Neural progenitor cell (in vitro differentiated cells): ENCODE results near the gene TEX101. TPM values are rescaled to one million over a fixed set of nuclear protein-coding genes. Genes with fewer than 3 reads are reported as not detected.
"Not testable (repeated sequence)": the region's sequence is repeated elsewhere in the genome, so short reads cannot be mapped to it uniquely, and the experiment has no call there.

Experiments
- DNase-seq: peaks from one replicate; pipeline ENCODE4 v3.0.0-alpha.2; 2016; ENCODE audit warnings: low spot score
- H2AFZ ChIP-seq: fragments of 200-600 bp; sonication (generic); replicated peaks from 2 replicates; pipeline ENCODE4 v1.6.1; 2016; ENCODE audit warnings: antibody characterized with exemption
- H3F3A ChIP-seq: fragments of 200-600 bp; sonication (generic); 2 replicates; pipeline ENCODE4 v1.6.1; 2016; ENCODE audit warnings: antibody characterized with exemption, low read depth
- H3K27ac ChIP-seq: fragments of 200-600 bp; sonication (generic); 2 replicates; pipeline ENCODE4 v1.5.1; 2016; ENCODE audit warnings: mild to moderate bottlenecking
- H3K27me3 ChIP-seq: fragments of 200-600 bp; sonication (generic); 2 replicates; pipeline ENCODE4 v1.6.1; 2016; ENCODE audit warnings: mild to moderate bottlenecking, moderate library complexity
- H3K36me3 ChIP-seq: fragments of 200-600 bp; sonication (generic); 2 replicates; pipeline ENCODE4 v1.5.1; 2016
- H3K4me1 ChIP-seq: fragments of 200-600 bp; sonication (generic); 2 replicates; pipeline ENCODE4 v1.6.1; 2016; ENCODE audit warnings: mixed run types
- H3K4me2 ChIP-seq: fragments of 200-600 bp; sonication (generic); 2 replicates; pipeline ENCODE4 v1.6.1; 2016
- H3K4me3 ChIP-seq: fragments of 200-600 bp; sonication (generic); 2 replicates; pipeline ENCODE4 v1.5.1; 2016
- H3K79me2 ChIP-seq: fragments of 200-600 bp; sonication (generic); 2 replicates; pipeline ENCODE4 v1.6.1; 2016; ENCODE audit warnings: low read depth
- H3K9ac ChIP-seq: fragments of 200-600 bp; sonication (generic); 2 replicates; pipeline ENCODE4 v1.6.1; 2016
- H3K9me3 ChIP-seq: fragments of 200-600 bp; sonication (generic); 2 replicates; pipeline ENCODE4 v1.5.1; 2016; ENCODE audit warnings: low read depth
- H4K20me1 ChIP-seq: fragments of 200-600 bp; sonication (generic); 2 replicates; pipeline ENCODE4 v1.6.1; 2016; ENCODE audit warnings: low read depth
- H3K27ac Mint-ChIP-seq: 3 replicates; pipeline ENCODE4 v1.8.0; 2021; ENCODE audit warnings: mixed read lengths
- H3K27me3 Mint-ChIP-seq: 2 replicates; pipeline ENCODE4 v1.8.0; 2022; ENCODE audit warnings: low read depth, mild to moderate bottlenecking, inconsistent platforms, moderate library complexity, mixed read lengths; ENCODE audit not compliant: insufficient read depth
- H3K36me3 Mint-ChIP-seq: 3 replicates; pipeline ENCODE4 v1.8.0; 2021; ENCODE audit warnings: mixed read lengths
- H3K4me1 Mint-ChIP-seq: 3 replicates; pipeline ENCODE4 v1.8.0; 2021; ENCODE audit warnings: mixed read lengths
- H3K4me3 Mint-ChIP-seq: 3 replicates; pipeline ENCODE4 v1.8.0; 2021; ENCODE audit warnings: mild to moderate bottlenecking, moderate library complexity, mixed read lengths
- H3K9me3 Mint-ChIP-seq: 3 replicates; pipeline ENCODE4 v1.8.0; 2020; ENCODE audit warnings: mixed read lengths
- EZH2 ChIP-seq: fragments of 200-600 bp; sonication (generic); IDR thresholded peaks from 2 replicates; pipeline ENCODE4 v1.6.1; 2017; ENCODE audit warnings: antibody characterized with exemption, mild to moderate bottlenecking, moderate library complexity
- EZH2phosphoT487 ChIP-seq: fragments of 200-600 bp; sonication (generic); IDR thresholded peaks from 2 replicates; pipeline ENCODE4 v1.6.1; 2017; ENCODE audit warnings: antibody characterized with exemption
- total RNA-seq: library from RNA; depleted of rRNA; stranded (reverse); fragments of >200 nt; gene quantifications from 2 replicates; pipeline ENCODE4 v1.2.3, GENCODE V29; 2015; ENCODE audit warnings: low replicate concordance
- TF ChIP-seq, protein P1 (sequence below): fragments of 200-600 bp; sonication (generic); IDR thresholded peaks from 2 replicates; pipeline ENCODE4 v1.5.1; 2017; ENCODE audit warnings: antibody characterized with exemption, mild to moderate bottlenecking

TEX101 gene
- total RNA-seq, 1 donor from 2014 or later = not detected

DNA sequence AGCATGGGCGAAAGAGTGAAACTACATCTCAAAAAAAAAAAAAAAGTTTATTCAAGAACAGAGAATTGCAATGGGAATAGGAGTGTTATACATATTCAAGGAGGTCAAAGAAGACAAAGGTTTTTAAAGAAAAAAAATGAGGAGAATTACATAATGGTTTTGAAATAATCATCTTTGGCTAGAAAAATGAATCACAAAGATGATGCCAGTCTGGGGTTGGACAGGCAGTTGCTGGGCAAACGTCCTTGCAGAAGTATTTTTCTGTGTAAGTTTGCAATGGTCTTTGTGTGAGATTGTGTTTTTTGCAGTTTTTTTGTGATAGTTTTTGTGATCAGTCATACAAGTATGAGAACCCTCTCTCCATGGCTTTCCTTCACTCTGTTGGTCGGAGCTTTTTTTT lies 27.0 kb downstream of the TEX101 start:
- no peaks in the 10 kb centered on the region for H3K9me3 ChIP-seq
- H3K9ac ChIP-seq = no peak overlapping the region
- H3K4me3 ChIP-seq = no peak overlapping the region
- H3K4me3 Mint-ChIP-seq = no peak overlapping the region
- H3K9me3 Mint-ChIP-seq = no peaks in the 10 kb centered on the region
- no peak overlapping the region for H3K27ac ChIP-seq
- H3F3A ChIP-seq = no peaks in the 10 kb centered on the region
- H3K36me3 Mint-ChIP-seq = no peaks in the 10 kb centered on the region
- no peaks in the 10 kb centered on the region for H3K36me3 ChIP-seq
- DNase-seq = no peak
- H2AFZ ChIP-seq = no peak overlapping the region
- no peaks in the 10 kb centered on the region for H3K4me1 Mint-ChIP-seq
- TF ChIP-seq EZH2phosphoT487 = no peak
- no peak for TF ChIP-seq EZH2
- TF ChIP-seq, protein P1, sequence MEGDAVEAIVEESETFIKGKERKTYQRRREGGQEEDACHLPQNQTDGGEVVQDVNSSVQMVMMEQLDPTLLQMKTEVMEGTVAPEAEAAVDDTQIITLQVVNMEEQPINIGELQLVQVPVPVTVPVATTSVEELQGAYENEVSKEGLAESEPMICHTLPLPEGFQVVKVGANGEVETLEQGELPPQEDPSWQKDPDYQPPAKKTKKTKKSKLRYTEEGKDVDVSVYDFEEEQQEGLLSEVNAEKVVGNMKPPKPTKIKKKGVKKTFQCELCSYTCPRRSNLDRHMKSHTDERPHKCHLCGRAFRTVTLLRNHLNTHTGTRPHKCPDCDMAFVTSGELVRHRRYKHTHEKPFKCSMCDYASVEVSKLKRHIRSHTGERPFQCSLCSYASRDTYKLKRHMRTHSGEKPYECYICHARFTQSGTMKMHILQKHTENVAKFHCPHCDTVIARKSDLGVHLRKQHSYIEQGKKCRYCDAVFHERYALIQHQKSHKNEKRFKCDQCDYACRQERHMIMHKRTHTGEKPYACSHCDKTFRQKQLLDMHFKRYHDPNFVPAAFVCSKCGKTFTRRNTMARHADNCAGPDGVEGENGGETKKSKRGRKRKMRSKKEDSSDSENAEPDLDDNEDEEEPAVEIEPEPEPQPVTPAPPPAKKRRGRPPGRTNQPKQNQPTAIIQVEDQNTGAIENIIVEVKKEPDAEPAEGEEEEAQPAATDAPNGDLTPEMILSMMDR = no peak
- no peaks in the 10 kb centered on the region for H3K79me2 ChIP-seq
- peaks cover under 1% of the 10 kb centered on the region for H3K27me3 Mint-ChIP-seq
- no peaks in the 10 kb centered on the region for H3K4me1 ChIP-seq
- H4K20me1 ChIP-seq = no peaks in the 10 kb centered on the region
- H3K4me2 ChIP-seq = no peak overlapping the region
- no peak overlapping the region for H3K27ac Mint-ChIP-seq
- H3K27me3 ChIP-seq = no peaks in the 10 kb centered on the region

DNA sequence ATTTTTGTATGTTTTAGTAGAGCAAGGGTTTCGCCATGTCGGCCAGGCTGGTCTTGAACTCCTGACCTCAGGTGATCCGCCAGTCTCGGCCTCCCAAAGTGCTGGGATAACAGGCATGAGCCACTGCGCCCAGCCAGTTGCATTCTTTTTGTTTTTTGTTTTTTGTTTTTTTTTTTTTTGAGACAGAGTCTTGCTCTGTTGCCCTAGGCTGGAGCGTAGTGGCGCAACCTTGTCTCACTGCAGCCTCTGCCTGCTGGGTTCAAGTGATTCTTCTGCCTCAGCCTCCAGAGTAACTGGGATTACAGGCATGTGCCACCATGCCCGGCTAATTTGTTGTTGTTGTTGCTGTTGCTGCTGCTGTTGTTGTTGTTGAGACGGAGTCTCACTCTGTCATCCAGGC lies 29.4 kb downstream of the TEX101 start:
- H3K4me2 ChIP-seq, H3K27ac Mint-ChIP-seq, H3K4me3 Mint-ChIP-seq, H3K9me3 Mint-ChIP-seq, H3K36me3 Mint-ChIP-seq, H3K27me3 Mint-ChIP-seq, H3K4me1 ChIP-seq, H3K27me3 ChIP-seq, H3K9me3 ChIP-seq, H4K20me1 ChIP-seq, DNase-seq, H3K36me3 ChIP-seq, H3K4me3 ChIP-seq, H3K9ac ChIP-seq, H2AFZ ChIP-seq, H3K79me2 ChIP-seq, H3K27ac ChIP-seq, H3F3A ChIP-seq, H3K4me1 Mint-ChIP-seq: not testable (repeated sequence)

DNA sequence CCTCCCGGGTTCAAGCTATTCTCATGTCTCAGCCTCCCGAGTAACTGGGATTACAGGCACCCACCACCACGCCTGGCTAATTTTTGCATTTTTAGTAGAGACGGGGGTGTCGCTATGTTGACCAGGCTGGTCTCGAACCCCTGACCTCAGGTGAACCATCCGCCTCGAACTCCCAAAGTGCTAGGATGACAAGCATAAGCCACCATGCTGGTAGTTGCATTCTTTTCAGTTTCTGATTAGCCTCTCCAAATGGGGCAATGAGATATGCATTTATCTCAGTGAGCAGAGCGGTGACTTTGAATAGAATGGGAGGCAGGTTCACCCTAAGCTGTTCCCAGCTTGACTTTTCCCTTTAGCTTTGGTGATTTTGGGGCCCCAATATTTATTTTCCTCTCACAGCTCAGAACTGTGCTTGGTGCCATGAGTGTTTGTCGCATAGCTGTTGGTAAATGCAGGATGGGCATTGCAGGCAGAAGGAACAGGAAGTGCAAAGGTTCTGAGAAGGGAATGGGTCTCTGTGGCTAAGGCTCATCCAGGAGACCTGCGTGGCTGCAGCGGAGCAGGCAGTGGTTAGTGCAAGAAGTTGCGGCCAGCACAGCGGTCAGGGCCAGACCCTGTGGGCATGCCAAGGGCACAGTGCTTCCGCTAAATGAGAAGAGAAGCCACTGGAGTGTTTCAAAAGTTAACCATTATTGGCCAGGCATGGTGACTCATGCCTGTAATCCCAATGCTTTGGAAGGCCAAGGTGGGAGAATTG lies 30.0 kb downstream of the TEX101 start:
- no peak overlapping the region for H2AFZ ChIP-seq
- H3K27ac ChIP-seq = no peak overlapping the region
- TF ChIP-seq EZH2phosphoT487 = no peak
- TF ChIP-seq, protein P1 = no peak
- TF ChIP-seq EZH2 = no peak
- no peaks in the 10 kb centered on the region for H3K4me1 ChIP-seq
- H3K9me3 ChIP-seq = no peaks in the 10 kb centered on the region
- H3F3A ChIP-seq = no peaks in the 10 kb centered on the region
- DNase-seq = no peak
- Mint-ChIP-seq H3K4me3 (peak overlapping the region; percentile 38), H3K27ac (no peak overlapping the region), H3K36me3 (no peaks in the 10 kb centered on the region), H3K9me3 (no peaks in the 10 kb centered on the region), H3K4me1 (no peaks in the 10 kb centered on the region), H3K27me3 (peaks cover 3% of the 10 kb centered on the region)
- no peak overlapping the region for H3K9ac ChIP-seq
- no peak overlapping the region for H3K4me2 ChIP-seq
- H3K27me3 ChIP-seq = no peaks in the 10 kb centered on the region
- H3K79me2 ChIP-seq = no peaks in the 10 kb centered on the region
- no peaks in the 10 kb centered on the region for H3K36me3 ChIP-seq
- H4K20me1 ChIP-seq = no peaks in the 10 kb centered on the region
- no peak overlapping the region for H3K4me3 ChIP-seq

DNA sequence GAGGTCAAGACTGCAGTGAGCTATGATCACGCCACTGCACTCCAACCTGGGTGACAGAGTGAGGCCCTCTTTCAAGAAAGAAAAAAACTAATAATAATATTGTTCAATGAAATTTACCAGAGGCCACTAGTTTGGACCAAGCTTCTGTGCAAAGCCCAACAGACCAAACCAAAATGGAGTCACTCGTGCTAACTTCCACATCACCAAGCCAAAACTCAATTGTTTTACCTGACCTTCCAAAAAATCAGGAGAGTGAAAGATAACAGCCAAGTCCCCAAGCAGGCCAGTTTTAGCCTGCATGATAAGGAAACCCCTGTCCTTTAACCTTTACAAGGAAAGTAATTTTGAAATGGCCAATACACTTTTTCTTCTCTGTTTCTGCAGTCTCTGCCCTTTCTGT lies 30.7 kb downstream of the TEX101 start:
- Mint-ChIP-seq H3K4me1 (no peaks in the 10 kb centered on the region), H3K4me3 (no peak overlapping the region), H3K9me3 (no peaks in the 10 kb centered on the region), H3K27me3 (peaks cover 3% of the 10 kb centered on the region), H3K27ac (no peak overlapping the region), H3K36me3 (no peaks in the 10 kb centered on the region)
- Histone ChIP-seq H3K4me3 (no peak overlapping the region), H3K9me3 (no peaks in the 10 kb centered on the region), H3K4me2 (no peak overlapping the region), H3F3A (no peaks in the 10 kb centered on the region), H3K36me3 (no peaks in the 10 kb centered on the region), H4K20me1 (no peaks in the 10 kb centered on the region), H3K27me3 (no peaks in the 10 kb centered on the region), H3K9ac (no peak overlapping the region), H2AFZ (no peak overlapping the region), H3K79me2 (no peaks in the 10 kb centered on the region), H3K27ac (no peak overlapping the region), H3K4me1 (no peaks in the 10 kb centered on the region)
- DNase-seq = no peak
- TF ChIP-seq, protein P1 = no peak
- TF ChIP-seq EZH2 = no peak
- no peak for TF ChIP-seq EZH2phosphoT487
